Heart left ventricle (tissue), 13 donors: ENCODE results near the gene RALB.

Source experiments
- POLR2A ChIP-seq, 2 donors: fragments of 450-650 bp; IDR thresholded peaks; one replicate each; pipeline ENCODE4 v1.6.1; 2017; ENCODE audit warnings: antibody characterized with exemption in 2 of 2, mild to moderate bottlenecking in 2 of 2, moderate library complexity in 2 of 2
- TF ChIP-seq, protein P1 (sequence below), 12 donors: fragments of 200-600 bp; sonication (generic) in 4 of 12; IDR thresholded peaks; one replicate each; pipeline versions ENCODE4 v1.5.0 to v1.8.0; 2018 to 2022; ENCODE audit warnings: antibody characterized with exemption in 12 of 12, mild to moderate bottlenecking in 5 of 12
- donor health status: ischemic (EF 13 %, LVEDD 7.1; RV severe dilation, severe dysfunction).
- donor health status: DM: no; HTN: yes; CAD: no.
- donor health status: DM: no; HTN: no; CAD: no.
- donor health status: ischemic (EF 25% LVEDD 6.9; RV normal size, moderate dysfunction).
- donor health status: ischemic (EF 25% LVEDD 5.7; RV mildly dilated, moderate dysfunction).
- donor health status: ischemic (EF 35%, LVEDD 5.7; RV mildly dilated, moderate dysfunction).
- donor health status: nonischemic (EF 11% LVEDD 7.7; RV severe dilation, severe dysfunction).
- donor health status: DM: yes; HTN: yes; CAD: no.
- donor health status: PGD.
- donor health status: ischemic (EF 29% LVEDD 5.4; RV normal size, mild dysfunction).
- donor health status: nonischemic (EF 23%, LVEDD 6.1; RV moderate dilation, normal function).

DNA sequence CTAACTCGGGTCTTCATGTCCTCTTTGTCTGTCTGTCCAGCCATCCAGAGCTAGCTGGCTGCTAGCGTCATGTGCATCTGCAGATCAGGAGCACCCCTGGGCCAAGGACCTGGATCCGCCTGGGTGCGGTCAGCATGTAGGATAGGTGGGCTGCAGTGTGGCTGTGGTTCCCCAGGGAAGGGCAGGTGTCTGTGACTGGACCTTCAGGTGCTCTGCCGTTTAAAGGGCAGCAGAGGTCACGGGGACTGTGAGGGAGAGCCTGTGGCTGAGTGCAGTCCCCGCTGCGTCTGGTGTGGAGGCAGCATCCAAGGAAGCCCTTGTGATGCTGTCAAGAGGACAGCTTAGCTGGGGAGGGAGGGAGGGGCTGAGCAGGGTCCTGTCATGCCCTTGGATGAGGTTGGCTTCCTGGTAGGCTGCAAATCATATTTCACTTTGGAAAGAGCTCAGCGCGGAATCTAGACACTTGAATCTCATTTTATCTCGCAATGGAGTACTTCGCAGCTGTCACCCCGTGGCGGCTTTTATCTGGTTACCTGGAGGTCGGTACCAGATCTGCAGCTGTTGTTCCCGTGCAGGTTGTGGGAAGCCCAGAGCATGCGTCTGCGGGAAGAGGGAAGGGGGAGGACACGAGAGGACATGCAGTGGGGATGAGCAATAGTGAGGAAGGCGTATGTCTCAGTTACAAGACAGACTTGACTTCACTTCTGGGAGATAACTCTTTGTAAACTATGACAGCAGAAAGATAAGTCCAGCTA is 5.9 kb upstream of the RALB start:
- TF ChIP-seq, protein P1, sequence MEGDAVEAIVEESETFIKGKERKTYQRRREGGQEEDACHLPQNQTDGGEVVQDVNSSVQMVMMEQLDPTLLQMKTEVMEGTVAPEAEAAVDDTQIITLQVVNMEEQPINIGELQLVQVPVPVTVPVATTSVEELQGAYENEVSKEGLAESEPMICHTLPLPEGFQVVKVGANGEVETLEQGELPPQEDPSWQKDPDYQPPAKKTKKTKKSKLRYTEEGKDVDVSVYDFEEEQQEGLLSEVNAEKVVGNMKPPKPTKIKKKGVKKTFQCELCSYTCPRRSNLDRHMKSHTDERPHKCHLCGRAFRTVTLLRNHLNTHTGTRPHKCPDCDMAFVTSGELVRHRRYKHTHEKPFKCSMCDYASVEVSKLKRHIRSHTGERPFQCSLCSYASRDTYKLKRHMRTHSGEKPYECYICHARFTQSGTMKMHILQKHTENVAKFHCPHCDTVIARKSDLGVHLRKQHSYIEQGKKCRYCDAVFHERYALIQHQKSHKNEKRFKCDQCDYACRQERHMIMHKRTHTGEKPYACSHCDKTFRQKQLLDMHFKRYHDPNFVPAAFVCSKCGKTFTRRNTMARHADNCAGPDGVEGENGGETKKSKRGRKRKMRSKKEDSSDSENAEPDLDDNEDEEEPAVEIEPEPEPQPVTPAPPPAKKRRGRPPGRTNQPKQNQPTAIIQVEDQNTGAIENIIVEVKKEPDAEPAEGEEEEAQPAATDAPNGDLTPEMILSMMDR (IDR thresholded peaks at IDR 0.05), result no peak
- TF ChIP-seq POLR2A (IDR thresholded peaks at IDR 0.05), result no peak
